Measurements from ENCODE around the gene NTM. TPM values are rescaled to one million over a fixed set of nuclear protein-coding genes. Genes with fewer than 3 reads are reported as not detected.

Gene NTM
- total RNA-seq, 1 experiment from 2014 or later, result not detected

DNA sequence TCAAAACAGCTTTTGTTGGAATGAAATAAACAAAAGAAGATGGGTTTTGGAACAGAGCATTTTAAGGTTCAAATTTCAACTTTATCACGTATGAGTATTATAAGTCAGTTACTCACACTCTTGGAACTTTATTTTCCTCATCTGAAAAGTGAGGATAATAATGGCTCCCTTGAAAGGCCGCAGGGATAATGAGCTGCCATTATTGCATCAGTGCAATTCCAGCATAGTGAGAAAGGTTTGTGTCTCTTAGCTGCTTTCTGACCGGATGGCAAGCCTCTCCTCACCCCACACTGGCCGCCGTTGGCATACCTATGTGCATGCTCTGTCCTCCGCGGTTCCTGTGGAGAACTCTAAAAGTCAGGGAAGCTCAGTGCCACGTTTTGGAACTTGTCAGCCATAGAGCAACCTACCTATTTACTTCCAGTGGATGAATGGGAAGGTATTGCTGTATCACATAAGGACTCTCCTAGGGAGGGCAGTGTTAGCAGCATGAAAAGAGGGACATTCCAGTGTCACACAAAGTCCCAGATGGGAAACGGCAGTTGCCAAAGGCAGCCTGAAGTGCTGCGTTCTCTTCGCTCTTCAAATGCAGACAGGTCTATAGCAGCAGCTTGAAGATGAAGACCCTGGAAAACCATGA is 368.9 kb downstream of the NTM start:
- Histone ChIP-seq H4K20me1 (ENCODE audit: insufficient read depth) (no peaks in the 10 kb centered on the region), H3K4me3 (replicated peaks in 1 of 2; ENCODE audit: low read depth in 1 of 2, low read length in 2 of 2) (no peak overlapping the region), H3K9ac (ENCODE audit: low read length) (no peak overlapping the region), H3K4me2 (ENCODE audit: low read length) (no peak overlapping the region), H3K36me3 (ENCODE audit: control insufficient read depth in 1 of 2, insufficient read depth in 2 of 2, low read length in 2 of 2) (no peaks in the 10 kb centered on the region), H3K9me3 (ENCODE audit: control insufficient read depth in 1 of 2, insufficient read depth in 1 of 2, low read depth in 1 of 2, low read length in 2 of 2) (no peaks in the 10 kb centered on the region; a peak in 2 of 4 replicates), H3K9me2 (ENCODE audit: insufficient read depth) (no peaks in the 10 kb centered on the region), H3K79me2 (ENCODE audit: insufficient read depth, low read length) (no peaks in the 10 kb centered on the region), H2AFZ (ENCODE audit: low read depth, low read length, poor library complexity, severe bottlenecking) (no peak overlapping the region), H3K27me3 (ENCODE audit: insufficient read depth, low read length) (no peaks in the 10 kb centered on the region), H3K27ac (ENCODE audit: low read depth, low read length) (no peak overlapping the region), H3K4me1 (ENCODE audit: control insufficient read depth in 1 of 2, insufficient read depth in 2 of 2, low read length in 2 of 2) (no peaks in the 10 kb centered on the region)
- ChIA-PET POLR2A (no interaction called here), RAD21 (ENCODE audit: low non-redundant PET in 1 of 2, low total read pairs in 2 of 2, uncharacterized antibody in 2 of 2, unreplicated experiment in 2 of 2) (no interaction called here), CTCF (no interaction called here)
- ATAC-seq (no peak), DNase-seq (ENCODE audit: low read depth, low spot score) (no peak)
- intact Hi-C loops (cut with micrococcal nuclease), result no loop called here
- TF ChIP-seq JUND (IDR thresholded peaks at IDR 0.05) (no peak), POLR2AphosphoS5 (IDR thresholded peaks at IDR 0.05; ENCODE audit: low read depth, low read length) (no peak), EZH2 (IDR thresholded peaks at IDR 0.05) (no peak), SP1 (IDR thresholded peaks at IDR 0.05; ENCODE audit: low read depth) (no peak), CBX3 (IDR thresholded peaks at IDR 0.05; ENCODE audit: low read depth) (no peak), EGR1 (IDR thresholded peaks at IDR 0.05; ENCODE audit: low read depth) (no peak), POLR2A (IDR thresholded peaks at IDR 0.05; ENCODE audit: borderline replicate concordance, extremely low read depth, insufficient read depth, insufficient read length) (no peak), YY1 (IDR thresholded peaks at IDR 0.05; ENCODE audit: extremely low read depth, insufficient replicate concordance, low read depth, low read length) (no peak), SIN3A (IDR thresholded peaks at IDR 0.05; ENCODE audit: low read depth) (no peak), TCF7L2 (IDR thresholded peaks at IDR 0.05; ENCODE audit: borderline replicate concordance, extremely low read depth, insufficient read depth, insufficient read length) (no peak), ZNF274 (IDR thresholded peaks at IDR 0.05; ENCODE audit: low read depth, low read length) (no peak), ELF1 (IDR thresholded peaks at IDR 0.05; ENCODE audit: borderline replicate concordance, low read depth) (no peak)
- TF ChIP-seq, protein P1, sequence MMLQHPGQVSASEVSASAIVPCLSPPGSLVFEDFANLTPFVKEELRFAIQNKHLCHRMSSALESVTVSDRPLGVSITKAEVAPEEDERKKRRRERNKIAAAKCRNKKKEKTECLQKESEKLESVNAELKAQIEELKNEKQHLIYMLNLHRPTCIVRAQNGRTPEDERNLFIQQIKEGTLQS (IDR thresholded peaks at IDR 0.05), result no peak
- TF ChIP-seq, protein P2, sequence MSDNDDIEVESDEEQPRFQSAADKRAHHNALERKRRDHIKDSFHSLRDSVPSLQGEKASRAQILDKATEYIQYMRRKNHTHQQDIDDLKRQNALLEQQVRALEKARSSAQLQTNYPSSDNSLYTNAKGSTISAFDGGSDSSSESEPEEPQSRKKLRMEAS (IDR thresholded peaks at IDR 0.05), result no peak
- TF ChIP-seq, protein P3, sequence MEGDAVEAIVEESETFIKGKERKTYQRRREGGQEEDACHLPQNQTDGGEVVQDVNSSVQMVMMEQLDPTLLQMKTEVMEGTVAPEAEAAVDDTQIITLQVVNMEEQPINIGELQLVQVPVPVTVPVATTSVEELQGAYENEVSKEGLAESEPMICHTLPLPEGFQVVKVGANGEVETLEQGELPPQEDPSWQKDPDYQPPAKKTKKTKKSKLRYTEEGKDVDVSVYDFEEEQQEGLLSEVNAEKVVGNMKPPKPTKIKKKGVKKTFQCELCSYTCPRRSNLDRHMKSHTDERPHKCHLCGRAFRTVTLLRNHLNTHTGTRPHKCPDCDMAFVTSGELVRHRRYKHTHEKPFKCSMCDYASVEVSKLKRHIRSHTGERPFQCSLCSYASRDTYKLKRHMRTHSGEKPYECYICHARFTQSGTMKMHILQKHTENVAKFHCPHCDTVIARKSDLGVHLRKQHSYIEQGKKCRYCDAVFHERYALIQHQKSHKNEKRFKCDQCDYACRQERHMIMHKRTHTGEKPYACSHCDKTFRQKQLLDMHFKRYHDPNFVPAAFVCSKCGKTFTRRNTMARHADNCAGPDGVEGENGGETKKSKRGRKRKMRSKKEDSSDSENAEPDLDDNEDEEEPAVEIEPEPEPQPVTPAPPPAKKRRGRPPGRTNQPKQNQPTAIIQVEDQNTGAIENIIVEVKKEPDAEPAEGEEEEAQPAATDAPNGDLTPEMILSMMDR (IDR thresholded peaks at IDR 0.05 in 2 of 3, conservative IDR thresholded peaks at IDR 0.05 in 1 of 3; ENCODE audit: borderline replicate concordance in 1 of 3, insufficient read depth in 1 of 3, low read depth in 2 of 3, low read length in 2 of 3), result no peak
- TF ChIP-seq, protein P4, sequence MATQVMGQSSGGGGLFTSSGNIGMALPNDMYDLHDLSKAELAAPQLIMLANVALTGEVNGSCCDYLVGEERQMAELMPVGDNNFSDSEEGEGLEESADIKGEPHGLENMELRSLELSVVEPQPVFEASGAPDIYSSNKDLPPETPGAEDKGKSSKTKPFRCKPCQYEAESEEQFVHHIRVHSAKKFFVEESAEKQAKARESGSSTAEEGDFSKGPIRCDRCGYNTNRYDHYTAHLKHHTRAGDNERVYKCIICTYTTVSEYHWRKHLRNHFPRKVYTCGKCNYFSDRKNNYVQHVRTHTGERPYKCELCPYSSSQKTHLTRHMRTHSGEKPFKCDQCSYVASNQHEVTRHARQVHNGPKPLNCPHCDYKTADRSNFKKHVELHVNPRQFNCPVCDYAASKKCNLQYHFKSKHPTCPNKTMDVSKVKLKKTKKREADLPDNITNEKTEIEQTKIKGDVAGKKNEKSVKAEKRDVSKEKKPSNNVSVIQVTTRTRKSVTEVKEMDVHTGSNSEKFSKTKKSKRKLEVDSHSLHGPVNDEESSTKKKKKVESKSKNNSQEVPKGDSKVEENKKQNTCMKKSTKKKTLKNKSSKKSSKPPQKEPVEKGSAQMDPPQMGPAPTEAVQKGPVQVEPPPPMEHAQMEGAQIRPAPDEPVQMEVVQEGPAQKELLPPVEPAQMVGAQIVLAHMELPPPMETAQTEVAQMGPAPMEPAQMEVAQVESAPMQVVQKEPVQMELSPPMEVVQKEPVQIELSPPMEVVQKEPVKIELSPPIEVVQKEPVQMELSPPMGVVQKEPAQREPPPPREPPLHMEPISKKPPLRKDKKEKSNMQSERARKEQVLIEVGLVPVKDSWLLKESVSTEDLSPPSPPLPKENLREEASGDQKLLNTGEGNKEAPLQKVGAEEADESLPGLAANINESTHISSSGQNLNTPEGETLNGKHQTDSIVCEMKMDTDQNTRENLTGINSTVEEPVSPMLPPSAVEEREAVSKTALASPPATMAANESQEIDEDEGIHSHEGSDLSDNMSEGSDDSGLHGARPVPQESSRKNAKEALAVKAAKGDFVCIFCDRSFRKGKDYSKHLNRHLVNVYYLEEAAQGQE (IDR thresholded peaks at IDR 0.05; ENCODE audit: low read depth), result no peak
- BruUV-seq (replicated peaks), result no TSS peak

All from HCT116 (cell line).